Heart right ventricle (tissue), 16 donors: ENCODE results near the gene TESK1. TPM values are rescaled to one million over a fixed set of nuclear protein-coding genes. Genes with fewer than 3 reads are reported as not detected.
A peak's percentile ranks its signal among the peaks of the same experiment; 100 is the strongest.

Source experiments
- ATAC-seq, 8 donors: fragments of 200-7000 bp; cut with Tn5 transposase; one replicate each; pipeline ENCODE4 v1.9.1; 2020; ENCODE audit warnings: mild to moderate bottlenecking in 8 of 8, moderate library complexity in 8 of 8, moderate number of reproducible peaks in 1 of 8
- DNase-seq, 2 donors: peaks; one replicate each; pipeline ENCODE4 v3.0.0-alpha.2; 2020
- H3K27ac ChIP-seq, 10 donors: fragments of 200-600 bp; sonication (generic) in 2 of 10; one replicate each; pipeline versions ENCODE4 v1.5.0 to v1.8.0; 2020 to 2022; ENCODE audit warnings: mild to moderate bottlenecking in 3 of 10
- H3K27me3 ChIP-seq, 7 donors: fragments of 200-600 bp; one replicate each; pipeline ENCODE4 v1.8.0; 2021 to 2022; ENCODE audit warnings: mild to moderate bottlenecking in 2 of 7
- H3K36me3 ChIP-seq, 9 donors: fragments of 200-600 bp; sonication (generic) in 1 of 9; one replicate each; pipeline versions ENCODE4 v1.5.0 to v1.8.0; 2020 to 2022; ENCODE audit warnings: mild to moderate bottlenecking in 2 of 9
- H3K4me1 ChIP-seq, 9 donors: fragments of 200-600 bp; sonication (generic) in 1 of 9; one replicate each; pipeline versions ENCODE4 v1.5.0 to v1.8.0; 2020 to 2022; ENCODE audit warnings: mild to moderate bottlenecking in 4 of 9
- H3K4me3 ChIP-seq, 10 donors: fragments of 200-600 bp; sonication (generic) in 2 of 10; one replicate each; pipeline versions ENCODE4 v1.5.0 to v1.8.0; 2020 to 2022; ENCODE audit warnings: mild to moderate bottlenecking in 7 of 10, moderate library complexity in 2 of 10
- H3K9me3 ChIP-seq, 11 donors: fragments of 200-600 bp in 10 of 11; sonication (generic) in 2 of 11; one replicate each; pipeline versions ENCODE4 v1.5.0 to v1.8.0; 2013 to 2022; ENCODE audit warnings: mild to moderate bottlenecking in 2 of 11, control low read depth in 1 of 11, moderate library complexity in 1 of 11
- WGBS, 2 donors: extraction: QIAGEN DNeasy Blood & Tissue Kit; methylation state at CpG; one replicate each; pipeline ENCODE4 v1.1.7; 2013; ENCODE audit warnings: inconsistent platforms in 1 of 2; 5-methylcytosine and 5-hydroxymethylcytosine counted together
- intact Hi-C, 10 donors: fragments of 100-400 bp; cut with DNase I; formaldehyde crosslinking; loops; one replicate each; pipeline versions ENCODE4 v1.11.1 to v1.14.2; 2022
- polyA plus RNA-seq, 2 donors: library from polyadenylated mRNA; stranded (reverse); fragments of 200-250 nt; gene quantifications; one replicate each; pipeline ENCODE4 v1.2.3, GENCODE V29; 2013
- total RNA-seq, 10 donors: library from RNA; stranded (reverse); fragmentation: NEBNext Ultra II Directional in 3 of 10; extraction: Animal tissue kit (Norgen Biotek cat#: 25700) in 3 of 10; gene quantifications; one replicate each; pipeline versions ENCODE4 v1.2.1 to v1.2.4, GENCODE V29; 2021 to 2023
- TF ChIP-seq, protein P1 (sequence below), 9 donors: fragments of 200-600 bp; sonication (generic) in 2 of 9; IDR thresholded peaks; one replicate each; pipeline versions ENCODE4 v1.5.0 to v1.8.0; 2021 to 2022; ENCODE audit warnings: antibody characterized with exemption in 9 of 9, mild to moderate bottlenecking in 5 of 9, moderate library complexity in 1 of 9
- donor health status: Arrhythmogenic right ventricular cardiomyopathy.
- donor health status: ischemic (EF 13 %, LVEDD 7.1; RV severe dilation, severe dysfunction).
- donor health status: healthy with polysubstance abuse.
- donor health status: DM: no; HTN: yes; CAD: no.
- donor health status: DM: no; HTN: no; CAD: no.
- donor health status: ischemic (EF 25% LVEDD 6.9; RV normal size, moderate dysfunction).
- donor health status: ischemic (EF 25% LVEDD 5.7; RV mildly dilated, moderate dysfunction).
- donor health status: healthy.
- donor health status: DM: yes; HTN: yes; CAD: no.
- donor health status: Ischemic cardiomyopathy.
- donor health status: ischemic (EF 35%, LVEDD 5.7; RV mildly dilated, moderate dysfunction).
- donor health status: nonischemic (EF 11% LVEDD 7.7; RV severe dilation, severe dysfunction).
- donor health status: DM: yes; HTN: yes; CAD: no.
- donor health status: PGD.
- donor health status: ischemic (EF 29% LVEDD 5.4; RV normal size, mild dysfunction).
- donor health status: nonischemic (EF 23%, LVEDD 6.1; RV moderate dilation, normal function).

TESK1 gene
- total and polyA plus RNA-seq, 12 donors: 18.0 to 38.8 (median 24.3) TPM

DNA sequence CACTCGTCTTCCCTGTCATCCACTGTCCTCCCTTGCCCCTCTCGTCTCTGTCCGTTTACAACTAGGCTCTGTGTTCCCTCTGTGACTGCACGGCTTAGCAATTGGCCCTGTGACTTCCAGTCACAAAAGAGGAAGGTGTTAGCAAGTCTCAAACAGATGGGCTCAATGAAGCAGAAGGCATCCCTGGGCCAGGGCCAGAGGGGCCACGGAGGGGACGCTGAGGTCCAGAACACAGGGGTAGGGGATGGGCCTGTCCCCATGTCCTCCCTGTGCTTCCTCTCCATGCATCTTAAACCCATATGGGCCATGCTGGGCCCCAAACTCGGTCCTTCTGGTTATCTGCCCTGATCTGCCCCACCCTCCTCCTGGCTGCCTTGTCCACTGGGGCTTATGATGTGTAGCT, 13.3 kb downstream of the TESK1 start, which contains the start of gene CD72:
CD72 (minus strand) TSS at position 89 of the 403 bp plus-strand sequence. CDS start 110 bp downstream, outside the sequence.
- TF ChIP-seq, protein P1, sequence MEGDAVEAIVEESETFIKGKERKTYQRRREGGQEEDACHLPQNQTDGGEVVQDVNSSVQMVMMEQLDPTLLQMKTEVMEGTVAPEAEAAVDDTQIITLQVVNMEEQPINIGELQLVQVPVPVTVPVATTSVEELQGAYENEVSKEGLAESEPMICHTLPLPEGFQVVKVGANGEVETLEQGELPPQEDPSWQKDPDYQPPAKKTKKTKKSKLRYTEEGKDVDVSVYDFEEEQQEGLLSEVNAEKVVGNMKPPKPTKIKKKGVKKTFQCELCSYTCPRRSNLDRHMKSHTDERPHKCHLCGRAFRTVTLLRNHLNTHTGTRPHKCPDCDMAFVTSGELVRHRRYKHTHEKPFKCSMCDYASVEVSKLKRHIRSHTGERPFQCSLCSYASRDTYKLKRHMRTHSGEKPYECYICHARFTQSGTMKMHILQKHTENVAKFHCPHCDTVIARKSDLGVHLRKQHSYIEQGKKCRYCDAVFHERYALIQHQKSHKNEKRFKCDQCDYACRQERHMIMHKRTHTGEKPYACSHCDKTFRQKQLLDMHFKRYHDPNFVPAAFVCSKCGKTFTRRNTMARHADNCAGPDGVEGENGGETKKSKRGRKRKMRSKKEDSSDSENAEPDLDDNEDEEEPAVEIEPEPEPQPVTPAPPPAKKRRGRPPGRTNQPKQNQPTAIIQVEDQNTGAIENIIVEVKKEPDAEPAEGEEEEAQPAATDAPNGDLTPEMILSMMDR (IDR thresholded peaks at IDR 0.05): no peak
- Histone ChIP-seq H3K4me1 (peaks cover 0 to 36% (median 3%) of the 10 kb centered on the region in 9 donors), H3K4me3 (peak within 1 kb of the TSS in 9 of 10 donors; percentile 14 to 56 (median 50)), H3K27me3 (peaks cover 0 to 15% (median 0%) of the 10 kb centered on the region in 7 donors), H3K27ac (peak within 1 kb of the TSS in 1 of 10 donors; percentile 73), H3K36me3 (no peaks in the 10 kb centered on the region), H3K9me3 (no peaks in the 10 kb centered on the region)
- intact Hi-C loops: no loop called here
- DNase-seq (no peak), ATAC-seq (peak in 6 of 8 donors; percentile 18 to 51 (median 34))
- WGBS, 2 donors: 84% methylated on average over 7 of the region's 7 CpGs

DNA sequence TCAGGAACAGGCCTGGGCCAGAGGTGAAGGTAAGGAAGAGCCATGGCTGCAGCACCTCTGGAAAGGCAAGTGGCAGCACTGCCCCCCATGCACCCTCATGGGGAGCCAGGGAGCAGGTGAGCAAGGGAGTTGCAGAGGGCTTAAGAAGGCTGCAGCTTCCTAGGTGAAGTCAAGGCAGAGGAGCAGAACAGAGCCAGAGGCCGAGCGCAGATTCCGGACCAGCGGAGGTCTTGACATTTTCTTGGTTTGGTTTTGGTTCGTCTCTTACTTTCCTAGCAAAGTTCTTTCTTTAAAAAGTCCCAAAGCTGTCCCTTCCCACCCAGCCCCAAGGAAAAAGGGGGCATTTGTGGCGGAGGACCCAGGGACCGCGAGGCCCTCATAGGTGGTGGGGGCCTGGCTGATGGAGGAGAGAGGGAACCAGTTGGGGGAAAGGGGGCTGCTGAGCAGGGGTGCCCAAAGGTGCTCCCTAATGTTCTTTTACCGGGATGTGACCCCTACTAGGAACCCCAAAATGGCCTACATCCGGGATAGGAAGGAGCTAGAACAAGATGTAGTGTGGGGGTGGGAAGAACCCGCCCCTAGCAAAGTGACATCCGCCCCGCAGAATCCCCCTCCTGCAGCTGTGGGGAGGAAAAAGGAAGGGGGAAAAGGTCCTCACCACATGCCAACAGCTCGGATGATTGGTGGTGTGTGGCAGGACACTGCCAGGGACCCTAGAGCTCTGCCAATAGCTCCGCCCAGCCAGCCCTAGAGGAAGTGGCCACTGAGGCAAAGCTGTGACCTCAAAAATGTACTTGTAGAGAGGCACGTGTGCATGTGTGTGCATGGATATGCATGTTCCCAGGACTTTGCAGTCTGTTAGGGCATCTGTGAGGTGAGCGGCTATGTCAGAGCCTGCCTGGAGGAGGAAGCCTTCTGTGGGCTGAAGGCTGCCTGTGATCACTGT, 14.1 kb downstream of the TESK1 start:
- DNase-seq (no peak), ATAC-seq (peak in 4 of 8 donors; percentile 14 to 63 (median 39))
- intact Hi-C loops: no loop called here
- H3K4me1 ChIP-seq: peaks cover 0 to 36% (median 3%) of the 10 kb centered on the region in 9 donors
- H3K27me3 ChIP-seq: peaks cover 0 to 15% (median 0%) of the 10 kb centered on the region in 7 donors
- TF ChIP-seq, protein P1 (IDR thresholded peaks at IDR 0.05): no peak
- H3K36me3 ChIP-seq: no peaks in the 10 kb centered on the region
- H3K9me3 ChIP-seq: no peaks in the 10 kb centered on the region
- H3K4me3 ChIP-seq: no peak overlapping the region
- 88 to 89% methylated on average over 17 of the region's 17 CpGs for WGBS, 2 donors
- peak overlapping the region in 1 of 10 donors; percentile 73 for H3K27ac ChIP-seq

DNA sequence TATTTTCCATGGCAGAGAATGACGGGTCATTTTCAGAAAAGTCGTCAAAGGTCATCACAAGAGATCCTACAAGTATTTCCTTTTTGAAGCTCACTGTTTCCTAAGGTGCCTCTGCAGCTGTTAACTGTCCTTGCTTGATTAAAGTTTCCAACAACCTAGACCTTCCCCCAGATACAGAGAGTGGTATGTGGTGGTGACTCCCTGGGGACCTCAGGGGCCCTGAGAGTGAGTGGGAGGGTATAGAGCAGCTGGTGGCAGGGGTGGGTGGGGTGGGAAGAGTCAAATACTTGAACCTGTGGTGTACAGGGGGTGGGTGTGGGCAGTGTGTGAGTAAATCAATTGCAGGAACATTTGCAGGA, 14.7 kb downstream of the TESK1 start:
- WGBS, 2 donors: 49 to 58% methylated on average over 2 of the region's 2 CpGs
- Histone ChIP-seq H3K9me3 (no peaks in the 10 kb centered on the region), H3K36me3 (no peaks in the 10 kb centered on the region), H3K27ac (peak overlapping the region in 1 of 10 donors; percentile 4), H3K4me3 (no peak overlapping the region), H3K27me3 (peaks cover 0 to 15% (median 0%) of the 10 kb centered on the region in 7 donors), H3K4me1 (peaks cover 0 to 36% (median 3%) of the 10 kb centered on the region in 9 donors)
- ATAC-seq: no peak
- TF ChIP-seq, protein P1 (IDR thresholded peaks at IDR 0.05): no peak
- DNase-seq: no peak
- intact Hi-C loops: no loop called here

DNA sequence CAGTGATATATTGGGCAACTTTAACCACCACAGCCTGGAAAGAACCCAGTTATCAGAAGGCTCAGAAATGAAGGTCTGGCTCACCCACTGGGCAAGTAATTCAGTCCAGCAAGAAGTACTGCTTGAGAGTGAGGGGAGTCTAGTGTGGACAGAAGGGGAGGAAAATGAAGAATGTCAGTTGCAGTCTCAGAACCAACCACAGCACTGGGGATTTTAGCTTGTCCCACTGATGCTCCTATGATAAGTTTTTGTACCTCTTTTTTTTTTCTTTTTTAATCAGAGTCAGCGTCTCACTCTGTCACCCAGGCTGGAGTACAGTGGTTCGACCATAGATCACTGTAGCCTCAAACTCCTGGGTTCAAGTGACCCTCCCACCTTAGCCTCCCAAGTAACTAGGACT, 22.5 kb downstream of the TESK1 start:
- intact Hi-C loops: no loop called here
- Histone ChIP-seq H3K36me3 (no peaks in the 10 kb centered on the region), H3K4me1 (no peaks in the 10 kb centered on the region), H3K27ac (no peak overlapping the region), H3K27me3 (no peaks in the 10 kb centered on the region), H3K4me3 (no peak overlapping the region), H3K9me3 (no peaks in the 10 kb centered on the region)
- DNase-seq (no peak), ATAC-seq (no peak)
- WGBS, 2 donors: 88 to 92% methylated on average over 2 of the region's 2 CpGs
- TF ChIP-seq, protein P1 (IDR thresholded peaks at IDR 0.05): no peak
